MM.1S (cell line): ENCODE results near the gene MYRIP.

Experiments
- DNase-seq: peaks from one replicate; pipeline ENCODE4 v3.0.0-alpha.2; 2015
- H2AFZ ChIP-seq: fragments of 300-600 bp; sonication (generic); 2 replicates; pipeline ENCODE4 v1.6.0; 2016; ENCODE audit warnings: antibody characterized with exemption, low read length
- H3F3A ChIP-seq: fragments of 300-600 bp; sonication (generic); 2 replicates; pipeline ENCODE4 v1.6.1; 2016; ENCODE audit warnings: mild to moderate bottlenecking, antibody characterized with exemption, low read length, moderate library complexity, mixed read lengths; ENCODE audit not compliant: insufficient read depth
- H3K27ac ChIP-seq: fragments of 300-600 bp; sonication (generic); 2 replicates; pipeline ENCODE4 v1.5.1; 2016; ENCODE audit warnings: mild to moderate bottlenecking, low read length
- H3K27me3 ChIP-seq: fragments of 300-600 bp; sonication (generic); replicated peaks from 2 replicates; pipeline ENCODE4 v1.6.0; 2016; ENCODE audit warnings: low read length; ENCODE audit not compliant: insufficient read depth
- H3K36me3 ChIP-seq: fragments of 300-600 bp; sonication (generic); replicated peaks from 2 replicates; pipeline ENCODE4 v1.6.1; 2016; ENCODE audit warnings: mild to moderate bottlenecking, low read length, mixed read lengths; ENCODE audit not compliant: insufficient read depth
- H3K4me1 ChIP-seq: fragments of 300-600 bp; sonication (generic); 2 replicates; pipeline ENCODE4 v1.6.1; 2016; ENCODE audit warnings: low read length, mixed read lengths
- H3K4me2 ChIP-seq: fragments of 300-600 bp; sonication (generic); 2 replicates; pipeline ENCODE4 v1.6.0; 2016; ENCODE audit warnings: low read depth, low read length
- H3K4me3 ChIP-seq: fragments of 300-600 bp; sonication (generic); 2 replicates; pipeline ENCODE4 v1.5.1; 2016; ENCODE audit warnings: low read length, mixed read lengths
- H3K79me2 ChIP-seq: fragments of 300-600 bp; sonication (generic); 2 replicates; pipeline ENCODE4 v1.6.1; 2016; ENCODE audit warnings: mixed run types, low read length, mixed read lengths
- H3K9ac ChIP-seq: fragments of 300-600 bp; sonication (generic); 2 replicates; pipeline ENCODE4 v1.6.1; 2016; ENCODE audit warnings: low read length, mixed read lengths
- H3K9me2 ChIP-seq: fragments of 300-600 bp; sonication (generic); replicated peaks from 2 replicates; pipeline ENCODE4 v1.6.1; 2016; ENCODE audit warnings: mild to moderate bottlenecking, low read length, mixed read lengths; ENCODE audit not compliant: insufficient read depth
- H3K9me3 ChIP-seq: fragments of 300-600 bp; sonication (generic); replicated peaks from 2 replicates; pipeline ENCODE4 v1.6.1; 2016; ENCODE audit warnings: mild to moderate bottlenecking, low read length, mixed read lengths; ENCODE audit not compliant: insufficient read depth
- H4K20me1 ChIP-seq: fragments of 300-600 bp; sonication (generic); 2 replicates; pipeline ENCODE4 v1.6.1; 2016; ENCODE audit warnings: mild to moderate bottlenecking, low read length, moderate library complexity, mixed read lengths; ENCODE audit not compliant: insufficient read depth
- CTCF ChIP-seq: fragments of 300-600 bp; sonication (generic); IDR thresholded peaks from 2 replicates; pipeline ENCODE4 v1.5.1; 2016; ENCODE audit warnings: antibody characterized with exemption, low read length, mixed read lengths
- EZH2 ChIP-seq: fragments of 300-600 bp; sonication (generic); optimal IDR thresholded peaks from 2 replicates; pipeline ENCODE3; 2017; ENCODE audit warnings: low read depth, mild to moderate bottlenecking, antibody characterized with exemption, low read length, mixed read lengths
- EZH2phosphoT487 ChIP-seq: fragments of 300-600 bp; sonication (generic); IDR thresholded peaks from 2 replicates; pipeline ENCODE4 v1.6.1; 2018; ENCODE audit warnings: antibody characterized with exemption, low read length

The MYRIP gene

GRCh38 chr3:40009991-40010390 is 200.6 kb downstream of the MYRIP start:
- Histone ChIP-seq H3K27me3 (no peaks in the 10 kb centered on the region), H3K4me2 (no peak overlapping the region), H4K20me1 (no peaks in the 10 kb centered on the region), H3K4me1 (no peaks in the 10 kb centered on the region), H3F3A (no peaks in the 10 kb centered on the region), H3K36me3 (no peaks in the 10 kb centered on the region), H3K9me3 (no peaks in the 10 kb centered on the region), H3K9me2 (no peaks in the 10 kb centered on the region), H3K79me2 (no peaks in the 10 kb centered on the region), H3K27ac (no peak overlapping the region), H3K9ac (no peak overlapping the region), H2AFZ (no peak overlapping the region), H3K4me3 (no peak overlapping the region)
- TF ChIP-seq EZH2 (no peak), EZH2phosphoT487 (no peak), CTCF (no peak)
- no peak for DNase-seq

GRCh38 chr3:40012381-40012780 is 203.0 kb downstream of the MYRIP start:
- Histone ChIP-seq H3K4me3 (no peak overlapping the region), H3K4me1 (no peaks in the 10 kb centered on the region), H4K20me1 (no peaks in the 10 kb centered on the region), H3F3A (no peaks in the 10 kb centered on the region), H3K9ac (no peak overlapping the region), H3K36me3 (no peaks in the 10 kb centered on the region), H3K79me2 (no peaks in the 10 kb centered on the region), H2AFZ (no peak overlapping the region), H3K9me2 (no peaks in the 10 kb centered on the region), H3K4me2 (no peak overlapping the region), H3K27me3 (no peaks in the 10 kb centered on the region), H3K27ac (no peak overlapping the region), H3K9me3 (no peaks in the 10 kb centered on the region)
- no peak for TF ChIP-seq CTCF
- no peak for TF ChIP-seq EZH2
- no peak for TF ChIP-seq EZH2phosphoT487
- no peak for DNase-seq

GRCh38 chr3:40016391-40016790 is 207.0 kb downstream of the MYRIP start:
- no peak for DNase-seq
- H3K4me3 ChIP-seq = no peak overlapping the region
- TF ChIP-seq EZH2phosphoT487 = no peak
- TF ChIP-seq EZH2 = no peak
- TF ChIP-seq CTCF = no peak
- no peak overlapping the region for H3K27ac ChIP-seq
- H3K4me1 ChIP-seq = no peaks in the 10 kb centered on the region
- no peaks in the 10 kb centered on the region for H3K36me3 ChIP-seq
- no peaks in the 10 kb centered on the region for H3K9me3 ChIP-seq
- no peak overlapping the region for H3K9ac ChIP-seq
- H3F3A ChIP-seq = no peaks in the 10 kb centered on the region
- H2AFZ ChIP-seq = no peak overlapping the region
- H3K9me2 ChIP-seq = no peaks in the 10 kb centered on the region
- no peaks in the 10 kb centered on the region for H4K20me1 ChIP-seq
- no peaks in the 10 kb centered on the region for H3K79me2 ChIP-seq
- no peak overlapping the region for H3K4me2 ChIP-seq
- H3K27me3 ChIP-seq = no peaks in the 10 kb centered on the region
